PC-9 (cell line): ENCODE results near the gene FAIM2.

ENCODE experiments used
- EZH2 ChIP-seq: fragments of 200-600 bp; sonication (generic); IDR thresholded peaks from 2 replicates; pipeline ENCODE4 v1.8.0; 2017; ENCODE audit warnings: antibody characterized with exemption, low read depth
- TF ChIP-seq, protein P1 (sequence below): fragments of 200-600 bp; sonication (generic); conservative IDR thresholded peaks from 2 replicates; pipeline ENCODE4 v1.6.1; 2017; ENCODE audit warnings: mixed run types, antibody characterized with exemption, mild to moderate bottlenecking, moderate library complexity

- TF ChIP-seq, protein P1, sequence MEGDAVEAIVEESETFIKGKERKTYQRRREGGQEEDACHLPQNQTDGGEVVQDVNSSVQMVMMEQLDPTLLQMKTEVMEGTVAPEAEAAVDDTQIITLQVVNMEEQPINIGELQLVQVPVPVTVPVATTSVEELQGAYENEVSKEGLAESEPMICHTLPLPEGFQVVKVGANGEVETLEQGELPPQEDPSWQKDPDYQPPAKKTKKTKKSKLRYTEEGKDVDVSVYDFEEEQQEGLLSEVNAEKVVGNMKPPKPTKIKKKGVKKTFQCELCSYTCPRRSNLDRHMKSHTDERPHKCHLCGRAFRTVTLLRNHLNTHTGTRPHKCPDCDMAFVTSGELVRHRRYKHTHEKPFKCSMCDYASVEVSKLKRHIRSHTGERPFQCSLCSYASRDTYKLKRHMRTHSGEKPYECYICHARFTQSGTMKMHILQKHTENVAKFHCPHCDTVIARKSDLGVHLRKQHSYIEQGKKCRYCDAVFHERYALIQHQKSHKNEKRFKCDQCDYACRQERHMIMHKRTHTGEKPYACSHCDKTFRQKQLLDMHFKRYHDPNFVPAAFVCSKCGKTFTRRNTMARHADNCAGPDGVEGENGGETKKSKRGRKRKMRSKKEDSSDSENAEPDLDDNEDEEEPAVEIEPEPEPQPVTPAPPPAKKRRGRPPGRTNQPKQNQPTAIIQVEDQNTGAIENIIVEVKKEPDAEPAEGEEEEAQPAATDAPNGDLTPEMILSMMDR: no peak
- TF ChIP-seq EZH2: no peak
Observed at GRCh38 chr12:49922349-49923034, 18.8 kb upstream of the FAIM2 start.
